ENCODE results near the gene TCN2.

DNA sequence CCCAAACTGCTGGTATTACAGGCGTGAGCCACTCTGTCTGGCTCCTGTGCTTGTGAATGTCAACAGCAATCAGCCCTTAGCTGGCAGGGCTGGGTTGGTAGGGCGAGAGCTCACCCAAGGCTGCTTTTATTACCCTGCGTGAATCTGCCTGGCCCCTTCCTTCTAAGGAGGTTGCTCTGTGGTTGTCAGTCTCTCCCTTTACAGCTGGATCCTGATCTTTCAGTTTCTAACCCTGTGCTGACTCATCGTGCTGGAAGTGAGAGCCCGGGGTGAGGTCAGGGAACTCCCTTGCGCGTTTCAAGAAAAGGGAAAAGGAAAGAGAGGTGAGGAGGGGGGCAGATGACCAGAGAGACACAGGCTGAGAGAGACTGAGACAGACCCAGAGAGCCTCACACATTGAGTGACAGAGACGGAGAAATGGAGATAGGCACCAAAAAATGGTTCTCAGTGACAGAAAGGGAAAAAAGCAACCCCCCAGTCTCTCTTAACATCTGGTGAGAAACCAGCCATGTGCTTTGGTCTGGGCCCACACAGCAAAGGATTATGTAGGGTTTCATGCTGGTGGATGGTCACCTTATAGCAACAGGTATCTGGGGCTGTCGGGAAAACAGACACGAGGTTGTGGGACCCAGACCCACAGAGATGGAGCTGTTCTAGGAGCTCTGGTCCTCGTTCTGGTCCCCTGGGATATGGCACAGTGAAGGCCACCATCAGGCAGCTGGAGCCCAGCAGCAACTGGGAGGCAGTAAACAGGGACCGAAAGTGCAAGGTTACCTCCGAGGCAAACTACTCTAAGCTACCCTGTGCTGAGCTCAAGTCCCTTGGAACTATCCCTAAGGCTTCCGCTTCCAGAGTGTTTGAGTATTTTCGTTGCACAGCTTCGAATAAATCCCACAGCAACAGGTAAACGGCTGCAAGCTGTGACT is 2.5 kb downstream of the TCN2 start:
- TF ChIP-seq POLR2AphosphoS5 (IDR thresholded peaks at IDR 0.05) (peak; percentile 60 to 62), POLR2A (IDR thresholded peaks at IDR 0.05; ENCODE audit: low read depth) (no peak)

Measured in esophagus muscularis mucosa (tissue), 2 donors.